ENCODE measurements around the gene TMEM35B.
"Not testable (repeated sequence)": the region's sequence is repeated elsewhere in the genome, so short reads cannot be mapped to it uniquely, and the experiment has no call there.

TMEM35B gene

GRCh38 chr1:34975771-34976170, 9.4 kb downstream of the TMEM35B start:
- no peak for DNase-seq (ENCODE audit: low spot score)

DNA sequence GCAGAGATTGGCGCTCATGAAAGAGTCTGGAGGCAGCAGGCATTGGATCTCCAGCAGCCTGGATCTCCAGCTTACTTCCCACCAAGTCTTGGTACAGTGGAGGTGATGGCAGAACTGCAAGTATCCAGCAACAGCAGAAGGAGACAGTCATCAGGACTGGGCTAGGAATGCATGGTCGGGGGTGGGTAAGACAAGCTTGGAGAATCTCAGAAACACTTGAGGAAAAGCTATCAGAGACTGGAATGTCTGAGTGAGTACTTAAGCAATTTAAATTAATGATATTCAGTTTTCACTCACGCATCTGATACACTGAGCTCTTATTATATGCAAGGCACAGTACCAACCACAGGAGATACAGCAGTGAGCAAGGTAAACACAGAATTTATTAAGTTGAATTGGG, 9.8 kb downstream of the TMEM35B start:
- no peak for DNase-seq (ENCODE audit: low spot score)

DNA sequence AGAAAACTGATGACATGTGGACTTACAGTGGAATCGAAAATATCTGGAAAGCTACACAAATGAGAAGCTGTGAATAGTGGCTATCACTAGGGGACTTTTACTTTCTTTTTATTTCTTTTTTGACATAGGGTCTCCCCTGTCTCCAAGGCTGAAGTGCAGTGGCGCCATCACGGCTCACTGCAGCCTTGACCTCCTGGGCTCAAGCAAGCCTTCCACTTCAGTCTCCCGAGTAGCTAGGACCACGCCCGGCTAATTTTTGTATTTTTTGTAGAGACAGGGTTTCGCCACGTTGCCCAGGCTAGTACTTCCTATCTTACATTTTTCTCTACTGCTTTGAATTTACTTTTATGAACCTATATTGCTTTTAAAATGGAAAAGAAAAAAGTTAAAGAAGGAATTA, 10.5 kb downstream of the TMEM35B start:
- no peak for DNase-seq (ENCODE audit: low spot score)

DNA sequence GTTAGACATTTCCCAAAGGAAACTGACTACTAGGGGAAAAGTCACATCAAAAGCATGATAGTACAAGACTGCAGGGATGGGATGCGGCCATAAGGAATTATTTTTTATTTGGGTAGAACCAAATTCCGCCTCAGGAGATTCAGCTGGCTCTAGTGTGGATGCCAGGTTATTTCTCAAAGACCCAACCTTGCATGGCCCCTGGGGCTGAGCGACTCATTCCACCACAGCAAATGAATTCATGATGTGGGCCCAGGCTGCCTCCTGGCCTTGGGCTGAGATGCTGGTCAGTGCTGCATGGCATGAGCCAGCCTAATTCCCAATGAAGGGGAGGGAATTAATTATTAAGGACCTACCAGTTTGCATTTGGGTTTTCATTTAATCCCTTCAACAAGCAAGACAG, 11.8 kb downstream of the TMEM35B start:
- DNase-seq (ENCODE audit: low spot score), result no peak

- no peak for DNase-seq (ENCODE audit: low spot score)
Measured at GRCh38 chr1:34970829-34971228, 14.3 kb downstream of the TMEM35B start.

GRCh38 chr1:34970220-34970735, 14.9 kb downstream of the TMEM35B start:
- no peak for DNase-seq (ENCODE audit: low spot score)

DNA sequence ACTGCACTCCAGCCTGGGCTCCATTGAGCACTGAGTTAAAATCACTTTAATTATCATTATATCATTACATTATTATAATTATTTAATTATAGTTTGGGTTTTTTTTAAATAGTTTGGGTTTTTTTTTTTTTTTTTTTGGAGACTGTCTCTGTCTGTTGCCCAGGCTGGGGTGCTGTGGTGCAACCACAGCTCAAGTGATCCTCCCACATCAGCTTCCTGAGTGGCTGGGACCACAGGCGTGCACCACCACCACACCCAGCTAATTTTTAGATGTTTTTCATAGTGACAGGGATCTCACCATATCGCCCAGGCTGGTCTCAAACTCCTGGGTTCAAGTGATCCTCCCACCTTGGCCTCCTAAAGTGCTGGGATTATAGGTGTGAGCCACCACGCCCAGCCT, 16.9 kb downstream of the TMEM35B start:
- not testable (repeated sequence) for DNase-seq (ENCODE audit: low spot score)

- not testable (repeated sequence) for DNase-seq (ENCODE audit: low spot score)
Measured at GRCh38 chr1:34967672-34968071, 17.5 kb downstream of the TMEM35B start.

DNA sequence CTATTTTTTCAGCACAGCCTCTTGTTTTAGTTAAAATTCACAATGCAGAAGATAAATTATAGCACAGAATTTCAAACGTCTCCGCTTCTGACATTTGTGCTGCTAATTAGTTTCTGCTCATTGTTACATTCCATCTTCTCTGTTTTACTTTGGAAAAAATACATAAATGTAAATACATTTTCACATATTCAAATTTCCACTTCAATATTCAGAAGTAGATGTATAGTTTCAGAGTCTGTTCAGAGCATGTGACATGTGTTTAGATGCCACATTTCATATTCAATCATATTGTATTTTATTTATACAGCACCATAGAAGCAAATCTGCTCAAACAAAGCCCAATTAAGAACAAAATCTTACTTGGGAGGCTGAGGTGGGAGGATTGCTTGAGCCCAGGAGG, 19.6 kb downstream of the TMEM35B start:
- DNase-seq (ENCODE audit: low spot score), result no peak

DNA sequence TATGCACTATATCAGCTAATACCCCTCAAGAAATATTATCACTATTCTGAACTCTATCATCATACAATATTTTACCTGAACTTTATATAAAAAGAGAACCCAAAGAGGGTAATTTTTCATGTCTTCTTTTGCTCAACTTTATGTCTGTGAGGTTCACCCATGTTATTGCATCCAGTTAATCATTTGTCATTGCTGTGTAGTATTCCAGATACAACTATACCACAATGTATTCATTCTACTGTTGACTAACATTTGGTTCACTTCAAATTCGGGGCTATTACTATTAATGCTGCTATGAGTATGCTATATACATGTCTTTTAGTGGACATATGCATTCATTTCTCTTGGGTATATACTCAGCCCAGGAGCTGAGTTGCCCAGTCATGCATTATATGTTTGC, 34.7 kb downstream of the TMEM35B start:
- DNase-seq (ENCODE audit: low spot score), result no peak

- DNase-seq (ENCODE audit: low spot score), result not testable (repeated sequence)
Measured at GRCh38 chr1:34948739-34949138, 36.4 kb downstream of the TMEM35B start.

GRCh38 chr1:34947641-34948314, 37.4 kb downstream of the TMEM35B start:
- not testable (repeated sequence) for DNase-seq (ENCODE audit: low spot score)

DNA sequence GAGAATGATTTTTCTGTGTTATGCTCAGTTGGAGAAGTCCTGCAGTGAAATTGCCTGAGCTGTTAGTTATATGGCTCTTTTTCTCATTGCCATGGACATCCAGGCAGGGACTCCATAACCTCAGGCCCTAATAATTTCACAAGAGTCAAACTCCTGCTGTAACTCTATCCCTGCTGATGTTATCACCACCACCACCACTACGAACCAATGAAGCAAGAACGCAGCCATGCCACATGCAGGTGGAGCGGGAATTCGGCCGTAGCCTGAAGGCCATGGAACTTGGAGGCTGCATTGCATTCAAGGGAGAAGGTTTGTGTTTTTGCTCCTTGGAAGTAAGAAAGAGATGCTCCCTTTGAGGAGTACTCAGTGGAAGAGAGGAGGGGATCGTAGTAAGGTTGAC, 38.9 kb downstream of the TMEM35B start:
- no peak for DNase-seq (ENCODE audit: low spot score)

DNA sequence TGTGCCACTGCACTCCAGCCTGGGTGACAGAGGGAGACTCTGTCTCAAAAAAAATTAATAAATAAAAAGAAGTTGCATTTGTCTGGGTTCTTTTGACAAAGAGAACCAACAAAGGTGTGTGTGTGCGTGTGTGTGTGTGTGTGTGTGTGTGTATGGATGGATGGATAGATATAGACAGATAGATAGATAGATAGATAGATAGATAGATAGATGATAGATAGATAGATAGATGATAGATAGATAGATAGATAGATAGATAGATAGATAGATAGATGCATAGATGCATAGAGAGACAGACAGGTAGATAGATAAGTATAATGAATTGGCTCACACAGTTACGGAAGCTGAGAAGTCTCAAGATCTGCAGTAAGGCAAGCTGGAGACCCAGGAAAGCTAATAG, 43.3 kb downstream of the TMEM35B start:
- DNase-seq (ENCODE audit: low spot score), result not testable (repeated sequence)

All from hematopoietic multipotent progenitor cell treated with erythropoietin and hydrocortisone succinate and interleukin-3 and kit ligand, for 17 days (in vitro differentiated cells).